ENCODE results near the gene TRAF7.

Gene TRAF7

GRCh38 chr16:2177561-2177960 lies 22.0 kb downstream of the TRAF7 start:
- Mint-ChIP-seq H3K9me3 (no peaks in the 10 kb centered on the region), H3K27ac (no peak overlapping the region), H3K4me1 (ENCODE audit: low read depth) (no peaks in the 10 kb centered on the region), H3K27me3 (no peaks in the 10 kb centered on the region), H3K4me3 (no peak overlapping the region), H3K36me3 (ENCODE audit: low read depth) (peaks cover 16% of the 10 kb centered on the region)

- H3K4me1 Mint-ChIP-seq (ENCODE audit: low read depth), result no peaks in the 10 kb centered on the region
- no peak overlapping the region for H3K4me3 Mint-ChIP-seq
- H3K36me3 Mint-ChIP-seq (ENCODE audit: low read depth), result peaks cover 16% of the 10 kb centered on the region
- no peaks in the 10 kb centered on the region for H3K27me3 Mint-ChIP-seq
- H3K27ac Mint-ChIP-seq, result no peak overlapping the region
- H3K9me3 Mint-ChIP-seq, result no peaks in the 10 kb centered on the region
These were observed 22.9 kb downstream of the TRAF7 start for GRCh38 chr16:2178321-2179106.

DNA sequence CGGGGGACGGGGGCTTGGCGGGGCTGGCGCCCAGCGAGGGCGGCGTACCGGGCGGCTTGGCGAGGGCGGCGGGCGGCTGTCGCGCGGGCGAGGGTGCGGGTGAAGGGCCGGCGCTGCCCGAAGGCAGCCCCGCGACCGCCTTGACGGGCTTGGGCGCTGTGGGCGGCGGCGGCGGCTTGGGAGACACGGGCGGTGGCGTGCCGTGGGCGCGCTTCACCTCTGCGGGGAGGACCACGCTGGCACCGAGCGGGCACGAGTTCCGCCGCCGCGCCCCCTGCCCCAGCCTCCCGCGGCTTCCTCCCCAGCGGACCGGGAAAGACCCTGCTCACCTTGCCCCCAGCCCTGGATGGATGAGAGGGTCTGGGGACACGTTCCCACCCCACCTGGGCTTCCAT lies 23.5 kb downstream of the TRAF7 start:
- no peak overlapping the region for H3K27ac Mint-ChIP-seq
- no peak overlapping the region for H3K4me3 Mint-ChIP-seq
- H3K9me3 Mint-ChIP-seq, result no peaks in the 10 kb centered on the region
- H3K36me3 Mint-ChIP-seq (ENCODE audit: low read depth), result peaks cover 13% of the 10 kb centered on the region
- no peaks in the 10 kb centered on the region for H3K4me1 Mint-ChIP-seq (ENCODE audit: low read depth)
- no peaks in the 10 kb centered on the region for H3K27me3 Mint-ChIP-seq

GRCh38 chr16:2179576-2179975 lies 24.0 kb downstream of the TRAF7 start:
- peaks cover 10% of the 10 kb centered on the region for H3K36me3 Mint-ChIP-seq (ENCODE audit: low read depth)
- no peaks in the 10 kb centered on the region for H3K4me1 Mint-ChIP-seq (ENCODE audit: low read depth)
- H3K27ac Mint-ChIP-seq, result no peak overlapping the region
- H3K4me3 Mint-ChIP-seq, result no peak overlapping the region
- no peaks in the 10 kb centered on the region for H3K27me3 Mint-ChIP-seq
- H3K9me3 Mint-ChIP-seq, result no peaks in the 10 kb centered on the region

DNA sequence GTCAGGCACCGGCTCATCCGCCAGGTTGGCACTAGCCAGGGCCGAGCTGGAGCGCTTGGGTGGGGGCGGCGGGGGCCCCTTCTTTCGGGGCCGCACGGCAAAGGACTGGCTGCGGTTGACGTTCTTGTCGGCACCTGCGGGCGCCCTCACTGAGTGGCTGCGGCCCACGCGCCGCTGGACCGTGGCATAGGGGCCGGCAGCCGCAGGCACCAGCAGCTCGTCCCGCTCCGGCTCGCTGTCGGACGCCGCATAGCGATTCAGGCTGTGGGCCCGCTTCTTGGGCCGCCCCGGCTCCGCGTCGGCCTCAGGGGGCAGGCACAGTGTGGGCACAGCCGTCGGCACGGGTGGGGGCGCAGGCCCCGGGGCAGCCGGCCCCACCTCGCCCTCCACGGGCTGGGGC lies 24.9 kb downstream of the TRAF7 start:
- H3K9me3 Mint-ChIP-seq, result no peaks in the 10 kb centered on the region
- H3K4me1 Mint-ChIP-seq (ENCODE audit: low read depth), result no peaks in the 10 kb centered on the region
- peaks cover 6% of the 10 kb centered on the region for H3K36me3 Mint-ChIP-seq (ENCODE audit: low read depth)
- H3K4me3 Mint-ChIP-seq, result no peak overlapping the region
- no peak overlapping the region for H3K27ac Mint-ChIP-seq
- no peaks in the 10 kb centered on the region for H3K27me3 Mint-ChIP-seq

DNA sequence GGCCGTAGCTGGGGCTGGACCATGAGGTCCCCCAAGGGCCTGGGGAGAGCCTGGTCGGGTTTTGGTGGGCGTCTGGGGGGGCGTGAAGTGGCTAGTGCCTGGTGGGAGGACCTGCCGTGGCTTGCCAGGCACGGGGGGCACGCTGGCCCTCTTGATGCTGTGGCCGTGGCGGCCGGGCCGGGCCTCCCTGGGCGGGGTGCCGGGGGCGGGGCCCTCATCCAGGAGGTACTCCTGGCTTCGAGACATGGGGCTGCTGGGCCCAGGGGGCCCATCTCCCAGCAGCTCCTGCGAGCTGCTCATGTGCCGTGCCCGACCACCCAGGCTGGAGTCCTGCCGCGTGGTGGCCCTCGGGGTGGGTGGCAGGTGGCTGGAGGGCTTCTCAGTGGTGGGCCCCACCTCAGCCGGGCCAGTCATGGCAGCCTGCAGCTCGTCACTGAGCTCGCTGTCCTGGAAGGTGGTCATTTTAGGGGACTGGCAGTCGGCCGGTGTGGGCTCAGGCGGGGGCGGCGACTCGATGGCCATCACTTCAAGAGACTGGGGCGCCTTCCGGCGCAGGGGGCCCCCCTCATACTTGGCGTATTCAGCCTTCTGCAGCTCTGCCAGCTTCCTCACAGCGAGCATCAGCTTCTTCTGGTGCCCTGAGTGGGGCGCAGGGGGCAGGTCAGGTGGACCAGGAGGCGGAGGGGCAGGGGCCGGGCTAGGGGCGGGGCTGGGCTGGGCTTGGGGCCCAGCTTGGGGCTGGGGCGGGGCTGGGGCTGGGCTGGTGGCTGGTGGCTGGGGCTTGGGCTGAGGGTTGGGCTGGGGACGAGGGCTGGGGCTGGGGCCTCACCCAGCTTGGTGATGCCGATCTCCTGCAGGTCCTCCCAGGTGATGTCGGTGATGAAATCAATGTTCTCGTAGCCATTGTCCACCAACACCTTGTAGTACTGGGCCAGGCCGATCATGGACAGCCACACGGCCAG lies 25.7 kb downstream of the TRAF7 start:
- Mint-ChIP-seq H3K4me3 (no peak overlapping the region), H3K27ac (no peak overlapping the region), H3K36me3 (ENCODE audit: low read depth) (peaks cover under 1% of the 10 kb centered on the region), H3K27me3 (no peaks in the 10 kb centered on the region), H3K4me1 (ENCODE audit: low read depth) (no peaks in the 10 kb centered on the region), H3K9me3 (no peaks in the 10 kb centered on the region)

DNA sequence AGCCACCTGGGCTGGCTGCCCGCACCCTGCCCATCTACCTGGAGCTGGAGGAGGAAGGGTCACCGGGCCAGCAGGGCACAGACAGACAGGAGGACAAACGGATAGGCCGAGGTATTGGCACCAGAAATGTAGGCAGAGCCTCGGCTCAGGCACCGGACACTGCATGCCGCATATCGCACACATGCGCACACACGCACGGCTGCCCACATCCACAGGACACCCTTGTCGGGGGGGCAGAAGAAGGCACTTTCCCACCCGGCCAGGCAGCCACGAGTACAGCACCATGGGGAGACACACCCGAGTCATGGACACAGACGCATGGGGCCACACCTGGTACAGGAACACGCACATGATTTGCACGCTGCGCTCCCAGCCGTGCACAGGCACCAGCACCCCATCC lies 26.4 kb downstream of the TRAF7 start:
- Mint-ChIP-seq H3K27me3 (no peaks in the 10 kb centered on the region), H3K4me3 (no peak overlapping the region), H3K36me3 (ENCODE audit: low read depth) (no peaks in the 10 kb centered on the region), H3K27ac (no peak overlapping the region), H3K4me1 (ENCODE audit: low read depth) (no peaks in the 10 kb centered on the region), H3K9me3 (no peaks in the 10 kb centered on the region)

GRCh38 chr16:2183671-2184070 lies 28.1 kb downstream of the TRAF7 start:
- no peak overlapping the region for H3K27ac Mint-ChIP-seq
- H3K27me3 Mint-ChIP-seq, result no peaks in the 10 kb centered on the region
- no peak overlapping the region for H3K4me3 Mint-ChIP-seq
- no peaks in the 10 kb centered on the region for H3K36me3 Mint-ChIP-seq (ENCODE audit: low read depth)
- no peaks in the 10 kb centered on the region for H3K4me1 Mint-ChIP-seq (ENCODE audit: low read depth)
- no peaks in the 10 kb centered on the region for H3K9me3 Mint-ChIP-seq

DNA sequence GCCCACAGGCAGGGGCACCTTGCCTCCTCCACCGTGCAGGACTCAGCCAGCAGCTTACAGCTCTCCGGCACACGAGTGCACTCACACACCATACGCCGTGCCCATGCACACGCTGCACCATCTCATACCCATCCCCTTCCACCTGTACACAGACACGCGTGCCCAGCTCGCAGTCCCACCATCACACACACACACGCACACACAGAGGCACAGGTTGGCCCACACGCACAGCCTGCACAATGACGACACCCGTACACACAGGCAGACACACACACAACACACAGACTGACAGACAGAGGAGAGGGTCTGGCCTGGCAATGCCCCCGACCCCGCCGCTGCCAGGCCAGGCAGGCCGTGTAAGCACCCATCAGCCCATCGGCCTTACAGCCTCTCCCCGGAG lies 28.8 kb downstream of the TRAF7 start:
- no peaks in the 10 kb centered on the region for H3K27me3 Mint-ChIP-seq
- H3K36me3 Mint-ChIP-seq (ENCODE audit: low read depth), result no peaks in the 10 kb centered on the region
- H3K4me3 Mint-ChIP-seq, result no peak overlapping the region
- H3K4me1 Mint-ChIP-seq (ENCODE audit: low read depth), result no peaks in the 10 kb centered on the region
- no peaks in the 10 kb centered on the region for H3K9me3 Mint-ChIP-seq
- no peak overlapping the region for H3K27ac Mint-ChIP-seq

DNA sequence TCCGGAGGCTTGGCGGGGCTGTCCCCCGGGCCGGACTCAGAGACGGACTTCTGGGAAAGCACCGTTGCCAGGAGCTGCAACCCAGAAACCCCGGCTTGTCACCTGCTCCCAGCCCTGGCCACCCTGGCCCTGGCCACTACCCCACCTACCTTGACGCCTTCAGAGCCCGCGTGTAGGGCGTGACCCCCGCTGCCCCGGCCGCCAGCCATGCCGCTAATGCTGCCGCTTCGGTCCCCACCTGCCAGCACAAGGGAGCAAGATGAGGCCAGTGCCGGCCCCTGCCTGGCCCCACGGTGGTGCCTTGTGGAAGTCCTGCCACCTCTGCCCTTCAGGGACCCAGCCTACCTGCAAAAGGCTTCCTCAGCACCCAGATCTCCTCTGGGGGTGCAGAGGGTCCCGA lies 29.4 kb downstream of the TRAF7 start:
- Mint-ChIP-seq H3K9me3 (no peaks in the 10 kb centered on the region), H3K4me1 (ENCODE audit: low read depth) (no peaks in the 10 kb centered on the region), H3K4me3 (no peak overlapping the region), H3K36me3 (ENCODE audit: low read depth) (no peaks in the 10 kb centered on the region), H3K27me3 (no peaks in the 10 kb centered on the region), H3K27ac (no peak overlapping the region)

DNA sequence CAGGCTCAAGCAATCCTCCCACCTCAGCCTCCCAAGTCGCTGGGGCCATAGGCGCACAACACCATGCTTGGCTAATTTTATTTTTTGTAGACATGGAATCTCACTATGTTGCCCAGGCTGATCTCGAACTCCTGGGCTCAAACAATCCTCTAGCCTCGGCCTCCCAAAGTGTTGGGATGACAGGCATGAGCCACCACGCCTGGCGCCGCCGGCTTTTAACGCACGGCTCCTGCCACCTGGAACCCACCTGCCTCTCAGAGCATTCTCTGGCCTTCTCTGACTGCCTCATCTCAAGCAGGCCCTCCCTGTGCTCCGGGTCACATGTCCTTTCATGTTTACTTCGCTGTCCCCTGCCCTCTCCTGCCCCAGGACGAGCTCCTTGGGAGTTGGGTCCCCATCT lies 30.5 kb downstream of the TRAF7 start:
- Mint-ChIP-seq H3K4me1 (ENCODE audit: low read depth) (no peaks in the 10 kb centered on the region), H3K36me3 (ENCODE audit: low read depth) (no peaks in the 10 kb centered on the region), H3K9me3 (no peaks in the 10 kb centered on the region), H3K4me3 (no peak overlapping the region), H3K27me3 (no peaks in the 10 kb centered on the region), H3K27ac (no peak overlapping the region)

DNA sequence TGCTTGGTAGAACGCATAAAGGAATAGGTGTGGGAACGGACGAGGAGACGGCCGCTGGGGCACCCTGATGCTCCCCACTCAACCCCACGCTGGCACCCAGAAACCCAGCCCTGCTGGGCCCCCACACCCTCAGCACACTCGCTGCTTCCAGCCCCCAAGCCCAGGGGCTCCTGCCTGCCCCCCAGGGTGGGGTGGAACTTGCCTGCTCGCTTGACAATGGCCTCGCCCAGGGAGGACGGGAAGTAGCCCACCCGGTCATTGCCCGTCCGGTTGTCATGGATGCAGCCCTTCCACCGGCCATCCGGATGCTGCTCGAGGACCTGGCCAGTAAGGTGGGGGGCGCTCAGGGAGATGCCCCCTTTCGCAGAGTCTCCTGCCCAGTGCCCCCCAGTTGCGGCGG lies 30.9 kb downstream of the TRAF7 start:
- Mint-ChIP-seq H3K4me3 (no peak overlapping the region), H3K4me1 (ENCODE audit: low read depth) (no peaks in the 10 kb centered on the region), H3K27ac (no peak overlapping the region), H3K27me3 (no peaks in the 10 kb centered on the region), H3K36me3 (ENCODE audit: low read depth) (no peaks in the 10 kb centered on the region), H3K9me3 (no peaks in the 10 kb centered on the region)

DNA sequence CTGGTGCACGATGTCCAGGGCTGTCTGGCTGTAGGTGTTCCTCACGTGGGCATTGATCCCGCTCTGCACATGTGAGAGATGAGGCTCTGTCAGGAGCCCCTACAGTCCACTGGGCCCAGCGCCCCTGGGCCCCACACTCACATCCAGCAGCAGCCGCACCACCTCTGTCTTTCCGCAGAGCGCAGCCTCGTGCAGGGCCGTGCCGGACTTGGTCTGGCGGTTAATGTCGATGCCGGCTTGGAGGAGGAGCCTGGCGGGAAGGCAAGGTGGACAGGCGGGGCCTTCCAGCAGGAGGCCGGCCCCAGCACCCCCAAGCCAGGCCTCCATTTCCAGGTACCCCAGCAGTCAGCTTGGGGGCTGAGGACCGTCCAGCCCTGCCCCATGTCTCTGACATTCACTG lies 31.6 kb downstream of the TRAF7 start:
- Mint-ChIP-seq H3K4me1 (ENCODE audit: low read depth) (no peaks in the 10 kb centered on the region), H3K27ac (no peak overlapping the region), H3K27me3 (no peaks in the 10 kb centered on the region), H3K36me3 (ENCODE audit: low read depth) (no peaks in the 10 kb centered on the region), H3K9me3 (no peaks in the 10 kb centered on the region), H3K4me3 (no peak overlapping the region)

- H3K27me3 Mint-ChIP-seq, result no peaks in the 10 kb centered on the region
- no peak overlapping the region for H3K27ac Mint-ChIP-seq
- H3K9me3 Mint-ChIP-seq, result no peaks in the 10 kb centered on the region
- no peaks in the 10 kb centered on the region for H3K36me3 Mint-ChIP-seq (ENCODE audit: low read depth)
- H3K4me3 Mint-ChIP-seq, result no peak overlapping the region
- no peaks in the 10 kb centered on the region for H3K4me1 Mint-ChIP-seq (ENCODE audit: low read depth)
These were observed 32.8 kb downstream of the TRAF7 start for GRCh38 chr16:2188395-2188794.

DNA sequence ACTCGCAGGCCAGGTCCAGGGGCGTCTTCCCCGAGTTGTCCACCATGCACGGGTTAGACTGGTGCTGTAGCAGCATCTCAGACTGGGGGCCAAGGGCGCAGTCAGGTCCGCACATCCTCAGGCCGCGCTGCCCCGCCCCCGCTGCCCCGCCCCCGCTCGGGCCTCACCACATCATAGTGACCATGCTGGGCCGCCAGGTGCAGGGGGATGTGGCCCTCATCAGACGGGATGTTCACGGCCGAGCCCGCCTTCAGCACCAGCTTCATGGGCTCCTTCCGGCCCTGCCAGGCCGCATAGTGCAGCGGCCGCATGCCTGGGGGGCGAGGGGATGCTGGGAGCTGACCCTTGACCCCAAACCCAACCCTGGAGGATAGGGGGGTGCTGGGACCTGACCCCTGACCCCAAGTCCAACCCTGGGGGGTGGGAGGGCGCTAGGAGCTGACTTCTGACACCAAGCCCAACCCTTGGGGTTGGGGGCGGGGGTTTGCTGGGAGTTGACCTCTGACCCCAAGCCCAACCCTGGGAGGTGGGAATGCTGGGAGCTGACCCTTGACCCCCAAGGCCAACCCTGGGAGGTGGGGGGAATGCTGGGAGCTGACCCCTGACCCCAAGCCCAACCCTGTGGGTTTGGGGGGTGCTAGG lies 33.8 kb downstream of the TRAF7 start:
- Mint-ChIP-seq H3K27me3 (no peaks in the 10 kb centered on the region), H3K4me3 (no peak overlapping the region), H3K27ac (no peak overlapping the region), H3K9me3 (no peaks in the 10 kb centered on the region), H3K4me1 (ENCODE audit: low read depth) (no peaks in the 10 kb centered on the region), H3K36me3 (ENCODE audit: low read depth) (no peaks in the 10 kb centered on the region)

Measured in stimulated activated naive CD8-positive, alpha-beta T cell treated with anti-CD3 and anti-CD28 coated beads, Interleukin-15, Interleukin-2, amounts not matched to agents 100 ng/mL and 50 ng/mL, for 24 hours (primary cell).